ENCODE results near the gene KDM4B.

KDM4B gene

GRCh38 chr19:5086725-5087439, 118.0 kb downstream of the KDM4B start:
- no peak for DNase-seq (ENCODE audit: low read depth)

GRCh38 chr19:5089283-5089682, 120.4 kb downstream of the KDM4B start:
- DNase-seq (ENCODE audit: low read depth) = no peak

DNA sequence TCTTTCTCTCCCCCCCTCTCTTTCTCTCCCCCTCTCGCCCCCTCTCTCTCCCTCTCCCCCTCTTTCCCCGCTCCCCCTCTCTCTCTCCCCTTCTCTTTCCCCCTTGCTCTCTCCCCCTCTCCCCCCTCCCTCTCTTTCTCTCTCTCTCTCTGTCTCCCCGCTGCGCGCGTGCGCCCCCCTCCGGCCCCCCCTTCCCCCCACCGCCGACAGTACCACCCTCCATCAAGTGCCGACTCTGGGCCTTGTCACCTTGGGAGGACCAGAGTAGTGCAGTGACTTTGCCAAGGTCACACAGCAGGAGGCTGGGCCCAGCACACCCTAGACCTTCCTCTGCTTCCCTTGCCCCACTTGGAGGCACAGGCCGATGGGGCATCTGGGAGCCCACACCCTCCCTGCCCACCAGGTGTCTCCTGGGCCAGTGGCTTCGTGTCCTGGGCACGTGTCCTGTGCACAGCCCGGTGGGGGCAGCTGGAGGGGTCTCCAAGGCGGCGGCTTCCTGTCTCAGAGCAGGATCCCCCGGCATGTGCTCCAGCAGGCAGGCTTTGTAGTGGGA, 121.6 kb downstream of the KDM4B start:
- no peak for DNase-seq (ENCODE audit: low read depth)

DNA sequence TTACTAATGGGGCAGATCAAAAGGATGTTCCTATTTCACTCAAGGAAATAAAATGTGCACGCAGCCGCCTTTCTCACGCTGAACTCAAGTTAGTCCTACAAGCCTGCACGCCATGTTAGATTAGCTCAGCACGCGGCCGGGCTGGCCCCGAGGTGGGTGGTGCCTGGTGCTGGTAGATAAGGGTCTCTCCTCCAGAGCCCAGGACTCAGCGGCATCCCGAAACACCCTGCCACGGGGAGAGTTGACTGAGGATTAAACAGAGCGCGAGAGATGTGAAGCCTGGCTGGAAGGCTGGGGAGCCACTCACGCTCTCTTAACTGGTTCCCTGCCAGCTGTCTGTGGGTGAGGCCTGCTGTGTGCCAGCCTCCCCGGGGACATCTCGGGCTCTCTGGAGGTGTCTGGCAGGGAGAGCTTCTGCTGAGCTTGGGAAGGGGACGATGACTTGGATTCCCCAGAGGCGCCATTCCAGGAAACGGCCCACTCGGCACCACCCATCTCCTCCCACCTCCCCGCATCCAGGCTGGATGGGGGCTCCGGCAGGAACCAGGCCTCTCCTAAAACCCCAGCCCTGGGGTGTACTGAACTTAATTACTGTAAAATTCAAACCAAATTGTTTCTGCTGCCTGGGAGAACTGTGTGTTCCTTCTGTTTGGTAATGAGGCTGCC, 122.2 kb downstream of the KDM4B start:
- DNase-seq (ENCODE audit: low read depth) = no peak

DNA sequence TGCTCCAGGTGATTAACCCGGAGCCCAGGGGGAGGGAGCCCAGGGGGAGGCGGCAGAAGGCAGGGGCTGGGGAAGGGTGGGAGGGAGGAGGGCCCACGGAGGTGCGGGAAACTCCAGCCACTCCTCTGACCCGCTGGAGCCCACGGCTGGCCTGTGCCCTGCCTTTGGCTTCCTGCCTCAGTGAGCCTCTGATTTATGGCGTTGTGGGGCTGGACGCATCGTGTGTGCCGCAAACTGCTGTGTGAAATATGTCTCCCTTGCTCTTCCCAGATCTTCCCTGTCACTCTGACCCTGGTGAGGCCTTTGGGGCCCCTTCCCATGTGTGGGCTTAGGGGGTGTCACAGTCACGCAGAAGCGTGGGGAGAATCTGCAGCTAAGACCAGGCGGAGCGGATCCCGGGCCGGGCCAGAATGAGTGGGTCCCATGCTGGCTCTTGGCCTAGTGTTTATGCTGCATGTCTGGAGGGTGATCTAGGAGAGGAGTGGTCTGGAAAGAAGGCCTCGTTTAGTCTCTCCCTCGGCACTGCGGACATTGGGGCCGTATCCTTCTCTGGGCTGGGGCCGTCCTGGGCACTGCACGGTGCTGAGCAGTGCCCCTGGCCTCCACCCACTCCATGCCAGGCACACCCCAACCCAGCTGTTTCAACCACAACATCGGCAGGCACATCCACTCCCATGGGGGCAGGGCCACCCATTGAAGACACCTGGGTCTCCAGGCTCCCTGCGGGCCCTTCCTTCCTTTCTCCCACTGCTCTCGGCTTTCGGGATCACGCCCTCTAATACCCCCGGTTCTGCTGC, 123.0 kb downstream of the KDM4B start:
- no peak for DNase-seq (ENCODE audit: low read depth)

GRCh38 chr19:5092481-5092843, 123.5 kb downstream of the KDM4B start:
- DNase-seq (ENCODE audit: low read depth) = no peak

- DNase-seq (ENCODE audit: low read depth) = no peak
These were observed 124.5 kb downstream of the KDM4B start for GRCh38 chr19:5093297-5093928.

DNA sequence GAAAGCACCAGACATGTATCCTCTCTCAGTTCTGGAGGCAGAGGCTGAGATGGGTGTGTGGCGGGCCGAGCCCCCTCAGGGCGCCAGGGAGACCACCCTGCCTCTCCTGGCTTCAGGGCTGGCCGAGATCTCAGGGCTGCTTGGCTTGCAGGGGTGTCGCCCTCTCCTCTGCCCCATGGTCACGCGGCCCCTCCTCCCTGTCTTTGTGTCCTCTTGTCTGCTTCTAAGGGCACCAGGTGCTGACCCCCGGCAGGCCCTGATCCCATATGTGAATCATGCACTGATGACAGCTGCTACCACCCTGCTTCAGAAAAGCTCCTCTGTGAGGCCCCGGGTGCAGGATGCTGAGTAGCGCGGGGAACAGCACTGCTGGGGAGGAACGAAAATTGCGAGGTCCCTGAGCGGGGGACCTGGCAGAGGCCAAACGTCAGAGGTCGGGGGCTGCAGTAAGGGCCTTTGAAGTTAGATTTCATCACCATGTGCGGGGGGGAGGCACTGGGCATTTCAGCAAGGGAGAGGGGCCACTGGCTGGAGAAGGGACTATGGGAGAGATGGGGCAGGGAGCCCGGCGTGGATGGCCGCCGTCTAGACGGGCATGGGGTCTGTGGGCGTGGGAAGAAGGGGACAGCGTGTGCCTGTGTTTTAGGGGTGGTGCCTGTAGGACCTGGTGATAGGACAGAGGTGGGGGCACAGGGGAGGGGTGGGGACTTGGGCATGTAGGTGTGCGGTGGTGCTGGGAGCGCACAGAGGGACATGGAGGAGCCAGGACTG, 125.2 kb downstream of the KDM4B start:
- DNase-seq (ENCODE audit: low read depth) = no peak

DNA sequence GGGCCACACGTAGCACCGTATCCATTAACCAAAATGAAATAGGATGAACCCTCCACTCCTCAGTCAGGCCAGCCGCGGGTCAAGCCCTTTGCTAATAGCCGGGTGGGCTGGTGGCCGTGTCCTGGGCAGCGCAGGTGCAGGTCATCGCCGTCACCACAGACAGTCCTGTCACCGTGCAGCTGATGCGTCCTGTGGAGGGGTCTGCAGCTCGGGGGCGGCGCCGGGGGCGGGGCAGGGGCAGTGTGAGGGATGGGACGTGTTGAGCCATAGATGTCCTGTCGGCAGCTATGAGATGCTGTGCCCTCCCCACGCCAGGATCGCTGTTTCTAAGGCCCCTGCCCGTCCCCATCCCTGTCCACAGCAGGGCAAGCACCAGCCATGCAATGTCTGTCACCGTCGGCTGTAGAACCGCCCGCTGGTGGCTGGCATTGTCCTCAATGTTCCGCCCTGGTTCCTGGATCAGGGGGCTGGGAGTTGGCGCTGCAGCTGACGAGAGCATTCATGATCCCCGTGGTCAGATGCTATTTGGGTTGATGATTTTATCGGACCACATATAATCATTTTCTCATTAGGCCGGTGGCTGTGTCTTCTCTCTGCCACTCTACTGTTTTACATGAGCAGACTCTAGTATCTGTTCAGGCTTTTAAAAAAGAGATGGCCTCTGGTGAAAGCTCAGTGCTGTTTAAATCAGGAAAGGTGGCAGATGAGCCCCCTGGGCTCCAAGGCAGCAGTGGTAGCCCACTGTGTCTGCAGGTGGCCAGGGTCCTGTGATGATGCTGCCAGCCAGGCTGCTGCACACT, 126.1 kb downstream of the KDM4B start:
- DNase-seq (ENCODE audit: low read depth) = no peak

DNA sequence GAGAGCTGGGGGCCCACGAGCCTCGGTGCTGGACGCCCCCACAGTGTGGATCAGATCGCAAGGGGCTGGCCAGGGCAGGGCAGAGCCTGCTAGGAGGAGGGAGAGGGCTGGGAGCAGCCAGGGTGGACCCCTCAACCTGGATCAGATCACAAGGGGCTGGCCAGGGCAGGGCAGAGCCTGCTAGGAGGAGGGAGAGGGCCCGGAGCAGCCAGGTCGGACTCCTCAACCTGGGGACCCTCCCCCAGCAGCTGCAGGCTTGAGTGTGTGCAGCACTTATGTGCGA, 126.6 kb downstream of the KDM4B start:
- no peak for DNase-seq (ENCODE audit: low read depth)

DNA sequence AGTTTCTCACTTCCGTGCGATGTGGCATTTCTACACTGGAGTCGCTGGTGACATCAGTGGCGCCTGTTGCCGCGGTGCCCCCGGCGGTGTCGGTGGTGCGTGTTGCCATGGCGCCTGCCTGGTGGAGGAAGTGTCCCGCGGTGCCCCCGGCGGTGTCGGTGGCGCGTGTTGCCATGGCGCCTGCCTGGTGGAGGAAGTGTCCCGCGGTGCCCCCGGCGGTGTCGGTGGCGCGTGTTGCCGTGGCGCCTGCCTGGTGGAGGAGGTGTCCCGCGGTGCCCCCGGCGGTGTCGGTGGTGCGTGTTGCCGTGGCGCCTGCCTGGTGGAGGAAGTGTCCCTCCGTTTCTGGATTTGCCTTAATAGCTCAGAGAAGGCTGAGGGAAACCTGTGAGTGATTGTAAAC, 127.6 kb downstream of the KDM4B start:
- DNase-seq (ENCODE audit: low read depth) = no peak

DNA sequence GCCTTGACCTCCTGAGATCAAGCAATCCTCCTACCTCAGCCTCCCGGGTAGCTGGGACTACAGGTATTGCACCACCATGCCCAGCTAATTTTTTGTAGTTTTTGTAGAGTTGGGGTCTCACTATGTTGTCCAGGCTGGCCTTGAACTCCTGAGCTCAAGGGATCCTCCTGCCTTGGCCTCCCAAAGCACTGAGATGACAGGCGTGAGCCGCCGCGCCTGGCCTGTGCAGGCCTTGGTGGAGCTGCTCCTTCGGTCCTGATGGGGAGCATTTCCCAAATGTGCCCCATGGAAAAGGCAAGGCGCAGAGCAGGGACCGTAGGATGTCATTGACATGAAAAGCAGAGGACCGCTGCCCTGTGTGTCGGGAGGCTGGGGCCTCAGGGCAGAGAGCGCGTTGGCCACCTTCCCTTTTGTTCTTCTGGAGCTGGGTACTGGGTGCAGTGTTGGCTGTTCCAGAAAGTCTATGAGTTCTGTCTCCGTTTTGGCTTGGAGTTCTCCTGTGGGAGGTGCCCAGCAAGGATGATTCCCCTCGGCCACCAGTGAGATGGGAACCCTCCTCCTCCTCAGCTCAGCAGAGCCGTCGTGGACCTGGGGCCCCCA, 128.5 kb downstream of the KDM4B start:
- DNase-seq (ENCODE audit: low read depth) = no peak

DNA sequence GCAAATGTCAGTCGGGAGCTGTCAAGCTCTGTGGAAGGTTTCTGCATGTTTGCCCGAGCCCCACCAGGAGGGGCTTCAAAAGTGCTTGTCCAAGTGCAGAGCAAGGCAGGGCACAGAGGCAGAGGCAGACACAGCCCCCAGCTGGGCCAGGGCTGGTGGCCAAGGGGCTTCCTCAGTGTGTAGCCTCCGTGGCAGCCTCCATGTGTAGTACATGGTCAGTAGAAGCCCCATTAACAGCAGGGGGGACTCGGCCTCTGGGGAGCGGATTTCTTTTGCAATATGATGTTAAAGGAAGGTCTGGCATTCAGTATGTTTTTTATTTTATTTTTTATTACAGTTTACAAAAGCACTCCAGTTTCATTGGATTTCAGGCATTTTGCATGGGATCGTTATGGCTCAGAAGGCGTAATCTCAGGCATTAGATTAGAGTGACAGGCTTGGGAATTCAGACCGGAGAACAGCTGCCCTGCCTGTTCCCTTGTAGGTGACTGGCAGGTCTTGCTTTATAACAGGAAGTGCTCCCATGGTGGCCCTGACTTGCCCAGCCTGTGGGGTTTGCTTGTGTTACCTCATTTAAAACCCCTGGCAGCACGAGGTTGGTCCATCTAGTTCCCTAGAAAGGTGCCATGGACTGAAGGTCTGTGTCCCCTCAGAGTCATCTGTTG, 129.2 kb downstream of the KDM4B start:
- no peak for DNase-seq (ENCODE audit: low read depth)

- DNase-seq (ENCODE audit: low read depth) = no peak
These were observed 129.7 kb downstream of the KDM4B start for GRCh38 chr19:5098646-5099045.

- DNase-seq (ENCODE audit: low read depth) = no peak
These were observed 130.8 kb downstream of the KDM4B start for GRCh38 chr19:5099701-5100221.

DNA sequence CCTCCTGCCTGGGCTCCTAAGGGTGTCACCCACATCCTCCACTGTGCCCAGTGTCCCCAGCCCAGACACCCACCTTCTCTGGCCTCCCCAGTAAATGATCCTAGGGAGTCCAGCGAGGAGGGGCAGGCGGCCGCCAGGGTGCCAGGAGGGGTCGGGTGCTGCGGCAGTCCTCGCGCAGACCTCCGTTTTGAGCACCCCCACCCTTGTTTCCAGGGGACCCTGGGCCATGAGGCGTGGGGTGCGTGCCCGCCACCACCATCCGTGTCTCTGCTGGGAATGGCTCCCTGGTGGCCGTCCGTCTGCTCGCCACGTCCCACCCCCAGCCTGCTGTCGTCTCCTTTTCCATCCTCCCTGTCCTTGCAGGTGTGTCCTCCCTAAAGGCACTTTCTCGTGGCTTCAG, 133.0 kb downstream of the KDM4B start:
- DNase-seq (ENCODE audit: low read depth) = no peak

- no peak for DNase-seq (ENCODE audit: low read depth)
These were observed 133.6 kb downstream of the KDM4B start for GRCh38 chr19:5102520-5102919.

GRCh38 chr19:5103061-5103701, 134.3 kb downstream of the KDM4B start:
- DNase-seq (ENCODE audit: low read depth) = no peak

DNA sequence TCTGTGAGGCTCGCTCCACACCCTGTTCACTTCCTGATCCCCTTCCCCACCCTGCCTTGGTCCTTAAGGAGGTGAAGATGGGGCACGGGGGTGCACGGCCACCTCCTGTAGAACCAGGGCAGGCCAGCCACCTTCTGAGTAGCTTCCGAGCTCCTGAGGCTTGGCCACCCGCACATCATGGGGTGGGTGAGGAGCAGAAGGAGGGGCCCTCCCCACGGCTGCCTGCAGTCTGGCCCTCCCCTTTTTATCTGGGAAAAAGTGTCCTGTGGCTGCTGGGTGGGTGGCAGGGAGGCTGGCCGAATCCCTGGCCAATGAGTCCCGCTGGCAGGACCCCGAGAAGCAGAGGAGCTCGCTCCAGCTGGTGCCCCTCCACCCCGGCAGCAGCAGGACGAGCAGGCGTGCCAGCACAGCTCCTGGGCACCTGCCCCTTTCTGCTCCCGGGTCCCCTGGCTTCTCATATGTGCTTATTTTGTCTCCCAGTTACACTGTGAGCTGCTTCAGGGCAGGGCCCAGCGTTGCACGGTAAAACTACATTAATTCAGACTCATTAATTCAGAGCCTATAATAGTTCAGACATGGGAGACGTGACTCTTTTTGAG, 135.0 kb downstream of the KDM4B start:
- DNase-seq (ENCODE audit: low read depth) = no peak

Measured in T follicular helper cell (primary cell).